CD1c-positive myeloid dendritic cell (primary cell): ENCODE measurements around the gene KANSL1.
A peak's percentile ranks its signal among the peaks of the same experiment; 100 is the strongest.

Source experiments
- DNase-seq: peaks from one replicate; pipeline ENCODE4 v3.0.0-alpha.2; 2016; ENCODE audit errors: extremely low spot score

KANSL1 gene

GRCh38 chr17:46072998-46073397, 120.2 kb downstream of the KANSL1 start:
- DNase-seq: no peak

GRCh38 chr17:46071796-46072195, 121.4 kb downstream of the KANSL1 start:
- DNase-seq: no peak

DNA sequence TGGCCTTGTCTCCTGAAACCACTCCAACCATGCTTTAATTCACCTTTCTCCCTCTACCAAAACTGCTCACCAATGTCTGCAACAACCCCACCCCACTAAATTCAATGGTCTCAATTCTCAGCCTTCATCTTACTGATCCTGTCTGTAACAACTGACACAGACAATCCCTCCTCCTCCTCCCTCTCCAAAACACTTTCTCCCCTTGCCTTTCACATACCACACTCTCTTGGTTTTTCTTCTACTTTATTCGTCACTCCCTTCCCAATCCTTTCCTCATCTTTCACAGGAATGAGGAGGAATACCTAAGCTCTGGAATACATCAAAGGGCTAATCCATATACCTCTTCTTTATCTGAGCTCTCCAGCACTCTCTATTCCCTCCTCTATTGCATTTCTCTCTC, 128.8 kb downstream of the KANSL1 start:
- DNase-seq: no peak

DNA sequence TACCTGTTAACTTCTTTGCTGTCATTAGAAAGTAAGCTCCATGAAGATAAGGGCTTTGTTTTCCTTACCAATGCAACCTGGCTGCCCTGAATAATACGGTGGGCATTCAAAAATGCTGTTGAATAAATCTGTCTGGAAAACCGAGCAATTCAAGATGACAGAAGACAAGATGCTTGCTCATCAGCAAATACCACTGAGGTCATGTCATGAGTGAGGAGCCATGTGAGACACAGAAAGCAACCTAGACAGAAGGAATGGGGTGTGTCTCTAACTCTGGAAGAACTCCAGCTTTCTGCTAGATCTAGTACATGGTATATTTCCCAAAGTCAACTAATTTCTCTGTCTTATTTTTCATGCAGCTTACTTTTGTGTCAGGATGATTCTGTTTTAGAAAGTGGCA, 130.0 kb downstream of the KANSL1 start:
- DNase-seq: no peak

- DNase-seq: peak; percentile 15
These were observed 131.8 kb downstream of the KANSL1 start for GRCh38 chr17:46061435-46061834.

- no peak for DNase-seq
These were observed 132.8 kb downstream of the KANSL1 start for GRCh38 chr17:46060461-46060860.

DNA sequence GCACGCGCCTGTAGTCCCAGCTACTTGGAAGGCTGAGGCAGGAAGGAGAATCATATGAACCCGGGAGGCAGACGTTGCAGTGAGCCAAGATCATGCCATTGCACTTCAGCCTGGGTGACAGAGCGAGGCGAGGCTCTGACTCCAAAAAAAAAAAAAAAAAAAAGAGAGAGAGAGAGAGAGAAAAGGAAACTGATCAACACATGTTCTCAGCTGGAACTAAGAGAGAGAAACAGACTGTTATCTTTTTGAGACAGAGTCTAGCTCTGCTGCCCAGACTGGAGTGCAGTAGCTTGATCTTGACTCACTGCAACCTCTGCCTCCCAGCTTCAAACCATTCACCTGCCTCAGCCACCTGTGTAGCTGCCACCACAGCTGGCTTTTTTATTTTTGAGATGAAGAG, 133.7 kb downstream of the KANSL1 start:
- no peak for DNase-seq

- DNase-seq: no peak
These were observed 135.9 kb downstream of the KANSL1 start for GRCh38 chr17:46057366-46057765.

- DNase-seq: no peak
These were observed 136.4 kb downstream of the KANSL1 start for GRCh38 chr17:46056800-46057304.

- DNase-seq: no peak
These were observed 139.2 kb downstream of the KANSL1 start for GRCh38 chr17:46053911-46054534.

DNA sequence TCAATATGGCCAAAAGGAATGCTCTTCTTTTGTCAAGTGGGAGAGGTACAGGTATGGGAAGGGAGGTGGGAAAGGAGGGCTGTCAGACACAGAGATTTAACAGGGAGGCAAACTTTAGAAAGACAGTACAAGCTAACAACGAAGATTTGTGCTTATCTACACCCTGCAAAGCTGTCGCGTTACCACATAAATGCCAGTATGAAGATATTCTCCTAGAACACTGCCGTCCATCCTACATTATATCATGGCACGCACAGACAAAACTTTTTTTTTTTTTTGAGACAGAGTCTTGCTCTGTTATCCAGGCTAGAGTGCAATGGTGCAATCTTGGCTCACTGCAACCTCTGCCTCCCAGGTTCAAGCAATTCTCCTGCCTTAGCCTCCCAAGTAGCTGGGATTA, 143.6 kb downstream of the KANSL1 start:
- DNase-seq: no peak

GRCh38 chr17:46047856-46048255, 145.4 kb downstream of the KANSL1 start:
- no peak for DNase-seq

GRCh38 chr17:46047398-46047797, 145.8 kb downstream of the KANSL1 start:
- no peak for DNase-seq

DNA sequence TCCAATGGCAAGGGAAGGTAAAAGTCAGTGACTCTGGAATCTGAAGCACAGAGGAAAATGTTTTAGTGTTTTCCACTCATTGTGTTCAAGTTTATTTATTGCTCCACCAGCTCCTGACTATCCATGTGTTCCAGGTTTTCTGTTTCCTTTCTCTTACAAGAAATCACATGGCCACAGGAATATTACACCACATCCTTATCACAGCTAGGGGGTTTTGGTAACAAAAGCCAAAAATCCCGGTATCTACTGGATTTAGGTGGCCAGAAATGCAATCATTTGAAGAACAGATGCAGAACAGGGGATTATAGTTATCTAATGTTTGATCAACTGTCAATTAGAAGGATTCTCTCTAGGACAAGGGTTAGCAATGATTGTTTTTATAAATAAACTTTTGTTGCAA, 146.3 kb downstream of the KANSL1 start:
- no peak for DNase-seq

DNA sequence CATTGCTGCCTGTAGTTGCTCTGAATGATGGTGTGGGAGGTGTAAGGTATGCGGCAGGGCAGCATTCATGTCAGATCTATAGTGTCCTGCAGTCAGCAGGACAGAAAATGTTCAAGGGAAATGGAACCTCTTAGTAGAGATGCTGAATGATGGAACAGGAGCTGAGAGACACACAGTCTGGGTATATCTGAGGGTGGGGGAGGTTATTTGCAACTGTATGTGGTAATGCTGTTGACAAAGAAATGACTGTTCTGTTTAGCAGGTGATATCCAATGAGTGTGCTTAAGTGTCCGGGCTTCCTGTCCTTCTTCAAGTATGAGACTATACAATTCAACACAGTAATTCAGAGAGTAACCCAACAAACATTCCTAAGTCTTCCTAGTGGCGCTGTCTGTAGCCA, 147.6 kb downstream of the KANSL1 start:
- DNase-seq: no peak

DNA sequence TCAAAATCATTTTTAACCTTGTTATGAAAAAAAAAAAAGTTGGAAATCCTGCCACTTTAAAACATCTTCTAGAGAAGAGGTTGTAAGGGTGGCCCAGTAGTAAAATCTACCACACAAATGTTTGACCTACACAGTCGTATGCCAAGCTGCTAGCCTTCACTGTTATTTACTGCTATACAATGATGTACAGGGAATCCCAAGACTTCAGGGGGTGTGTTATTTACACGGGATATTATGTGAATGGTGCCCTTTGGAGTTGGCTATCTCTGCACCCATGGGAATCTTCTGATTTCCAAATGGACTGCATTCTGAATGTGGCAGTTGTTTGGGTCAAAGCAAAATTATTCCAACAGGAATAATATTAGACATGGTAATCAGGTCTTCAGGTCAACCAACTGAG, 148.2 kb downstream of the KANSL1 start:
- DNase-seq: no peak

GRCh38 chr17:46044286-46044928, 148.8 kb downstream of the KANSL1 start:
- DNase-seq: peak; percentile 61

DNA sequence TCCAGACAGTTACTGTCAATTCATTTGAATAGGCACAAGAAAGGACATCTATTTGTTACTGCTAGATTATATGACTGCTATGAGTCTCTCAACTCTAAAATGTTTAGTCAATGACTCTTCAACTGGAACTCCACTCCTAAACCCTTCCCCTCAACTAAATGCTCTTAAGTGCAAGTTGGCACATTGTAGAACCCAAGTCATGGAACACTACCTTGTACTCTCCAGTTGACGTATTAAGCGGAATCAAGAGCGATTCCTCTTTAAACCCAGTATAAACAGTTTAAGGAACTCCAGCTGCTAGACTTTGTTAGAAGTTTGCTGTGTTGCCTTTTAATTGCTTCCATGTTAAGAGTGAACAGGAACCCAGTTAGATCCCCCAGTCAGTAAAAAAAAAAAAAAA, 149.6 kb downstream of the KANSL1 start:
- no peak for DNase-seq

- no peak for DNase-seq
These were observed 150.3 kb downstream of the KANSL1 start for GRCh38 chr17:46042925-46043324.

- DNase-seq: no peak
These were observed 151.0 kb downstream of the KANSL1 start for GRCh38 chr17:46042246-46042645.

- DNase-seq: no peak
These were observed 153.5 kb downstream of the KANSL1 start for GRCh38 chr17:46039592-46040186.

DNA sequence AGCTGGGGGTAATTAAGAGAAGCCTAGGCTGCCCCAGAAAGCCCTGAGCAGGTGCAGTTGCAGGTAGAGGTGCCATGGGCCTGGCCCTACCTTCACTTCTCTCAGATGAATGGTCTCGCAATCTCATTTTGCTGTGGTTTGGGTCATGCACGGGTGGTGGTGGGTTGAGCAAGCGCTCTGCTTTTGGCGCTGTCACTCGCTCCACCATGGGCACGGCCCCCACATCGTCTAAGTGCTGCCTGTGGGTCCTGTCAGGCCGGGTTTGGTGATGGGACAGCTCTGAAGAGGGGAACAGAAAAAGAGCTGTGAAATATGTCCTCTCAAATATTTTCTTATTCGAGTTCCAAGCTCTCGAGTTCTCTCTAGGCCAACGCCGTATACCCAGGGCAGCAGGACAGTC, 154.3 kb downstream of the KANSL1 start:
- no peak for DNase-seq

DNA sequence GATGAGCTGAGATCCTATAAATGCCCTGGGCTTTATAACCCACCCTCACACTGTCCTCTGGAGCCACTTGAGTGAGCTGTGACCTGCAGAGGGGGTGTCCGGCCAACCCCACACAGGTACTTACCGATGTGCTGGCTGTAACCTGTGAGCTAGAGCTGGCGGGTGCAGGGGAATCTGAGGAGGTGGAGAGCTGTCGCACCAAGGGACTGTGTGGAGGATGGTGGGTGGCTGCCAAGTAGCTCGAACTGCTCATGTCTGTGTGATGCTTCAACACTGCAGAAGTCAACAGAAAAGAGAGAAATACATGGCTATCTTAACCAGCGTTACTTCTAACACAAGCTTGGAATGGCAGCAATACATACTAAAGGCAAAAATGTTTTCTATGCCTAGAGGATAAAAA, 154.8 kb downstream of the KANSL1 start:
- DNase-seq: no peak
